NOMO-1 treated with DMSO at 0.1 percent for 48 hours (cell line): Measurements from ENCODE around the gene AJAP1.
"Not testable (repeated sequence)": the region's sequence is repeated elsewhere in the genome, so short reads cannot be mapped to it uniquely, and the experiment has no call there.

ENCODE experiments used
- DNase-seq: peaks from one replicate; lab custom pipeline; 2025; ENCODE audit not compliant: unreplicated experiment; lab: John Stamatoyannopoulos, UW

Gene AJAP1

GRCh38 chr1:4653796-4654725 is at the start of gene AJAP1:
Gene AJAP1, plus strand, starts transcription at chr1:4654609. Its CDS starts 817 bp downstream, at chr1:4655426.
- DNase-seq, result no peak

GRCh38 chr1:4605158-4605557 is 49.3 kb upstream of the AJAP1 start:
- no peak for DNase-seq

- DNase-seq, result no peak
These were observed 42.7 kb upstream of the AJAP1 start for GRCh38 chr1:4611563-4612341.

GRCh38 chr1:4612991-4613390 is 41.4 kb upstream of the AJAP1 start:
- no peak for DNase-seq

- no peak for DNase-seq
These were observed 40.6 kb upstream of the AJAP1 start for GRCh38 chr1:4613606-4614370.

- no peak for DNase-seq
These were observed 39.9 kb upstream of the AJAP1 start for GRCh38 chr1:4614371-4615137.

- DNase-seq, result no peak
These were observed 39.3 kb upstream of the AJAP1 start for GRCh38 chr1:4615138-4615470.

- DNase-seq, result no peak
These were observed 38.9 kb upstream of the AJAP1 start for GRCh38 chr1:4615501-4615900.

GRCh38 chr1:4616831-4617465 is 37.5 kb upstream of the AJAP1 start:
- DNase-seq, result no peak

GRCh38 chr1:4617506-4617905 is 36.9 kb upstream of the AJAP1 start:
- DNase-seq, result no peak

GRCh38 chr1:4618827-4619226 is 35.6 kb upstream of the AJAP1 start:
- not testable (repeated sequence) for DNase-seq

GRCh38 chr1:4621646-4622045 is 32.8 kb upstream of the AJAP1 start:
- DNase-seq, result no peak

GRCh38 chr1:4622821-4623220 is 31.6 kb upstream of the AJAP1 start:
- no peak for DNase-seq

GRCh38 chr1:4624141-4624715 is 30.2 kb upstream of the AJAP1 start:
- DNase-seq, result no peak

- no peak for DNase-seq
These were observed 29.6 kb upstream of the AJAP1 start for GRCh38 chr1:4624801-4625200.

- no peak for DNase-seq
These were observed 28.3 kb upstream of the AJAP1 start for GRCh38 chr1:4626061-4626460.

- DNase-seq, result no peak
These were observed 27.7 kb upstream of the AJAP1 start for GRCh38 chr1:4626560-4627319.

- no peak for DNase-seq
These were observed 27.1 kb upstream of the AJAP1 start for GRCh38 chr1:4627353-4627752.

GRCh38 chr1:4628992-4629391 is 25.4 kb upstream of the AJAP1 start:
- DNase-seq, result no peak
